ENCODE results near the gene PIP4K2A. TPM values are rescaled to one million over a fixed set of nuclear protein-coding genes. Genes with fewer than 3 reads are reported as not detected.

The PIP4K2A gene
- total and polyA plus RNA-seq, 2 experiments from 2014 or later, result 39.9 to 40.1 TPM

GRCh38 chr10:22662733-22663330, 51.5 kb downstream of the PIP4K2A start:
- Mint-ChIP-seq H3K9me3 (no peaks in the 10 kb centered on the region), H3K36me3 (ENCODE audit: low read depth) (no peaks in the 10 kb centered on the region), H3K4me1 (peaks cover 51% of the 10 kb centered on the region), H3K27me3 (ENCODE audit: insufficient read depth, low read depth, poor library complexity) (peaks cover 4% of the 10 kb centered on the region), H3K4me3 (no peak overlapping the region), H3K27ac (no peak overlapping the region)
- no peak for TF ChIP-seq EZH2phosphoT487 (IDR thresholded peaks at IDR 0.05; ENCODE audit: unreplicated experiment)
- TF ChIP-seq JUNB (IDR thresholded peaks at IDR 0.05; ENCODE audit: unreplicated experiment), result no peak
- no peak for TF ChIP-seq STAT1 (IDR thresholded peaks at IDR 0.05; ENCODE audit: unreplicated experiment)
- Histone ChIP-seq H4K20me1 (replicated peaks; ENCODE audit: insufficient read depth) (peaks cover 3% of the 10 kb centered on the region; the same call in 1 of the 2 replicates), H3K36me3 (ENCODE audit: insufficient read depth) (no peaks in the 10 kb centered on the region), H3K4me1 (ENCODE audit: insufficient read depth) (peaks cover 49% of the 10 kb centered on the region), H3K4me3 (no peak overlapping the region), H3K79me2 (replicated peaks; ENCODE audit: insufficient read depth) (peaks cover 98% of the 10 kb centered on the region), H2AFZ (no peak overlapping the region), H3F3A (replicated peaks; ENCODE audit: low read depth) (no peaks in the 10 kb centered on the region), H3K9me2 (ENCODE audit: insufficient read depth) (no peaks in the 10 kb centered on the region), H3K27me3 (ENCODE audit: insufficient read depth) (no peaks in the 10 kb centered on the region), H3K4me2 (no peak overlapping the region), H3K27ac (ENCODE audit: low read depth) (0 out of 2 replicates have a peak overlapping the region, but pooled peaks have one; percentile 23)
- peak; percentile 38; the same call in 1 of the 3 replicates for ATAC-seq
- no peak for DNase-seq (ENCODE audit: low spot score)

- H3K4me3 Mint-ChIP-seq, result no peak overlapping the region; the same call in 2 of the 3 replicates
- H3K27me3 Mint-ChIP-seq (ENCODE audit: insufficient read depth, low read depth, poor library complexity), result peaks cover 4% of the 10 kb centered on the region
- H3K27ac Mint-ChIP-seq, result peak overlapping the region; percentile 88
- no peak for TF ChIP-seq JUNB (IDR thresholded peaks at IDR 0.05; ENCODE audit: unreplicated experiment)
- TF ChIP-seq STAT1 (IDR thresholded peaks at IDR 0.05; ENCODE audit: unreplicated experiment), result no peak
- TF ChIP-seq REST (IDR thresholded peaks at IDR 0.05; ENCODE audit: unreplicated experiment), result no peak
- no peak for TF ChIP-seq POLR2AphosphoS5 (IDR thresholded peaks at IDR 0.05; ENCODE audit: low read depth)
- no peak for TF ChIP-seq ZNF114 (CRISPR knock-in tag; IDR thresholded peaks at IDR 0.05)
- TF ChIP-seq CREB1 (CRISPR knock-in tag; IDR thresholded peaks at IDR 0.05; ENCODE audit: low read depth), result no peak
- no peak for TF ChIP-seq EZH2phosphoT487 (IDR thresholded peaks at IDR 0.05; ENCODE audit: unreplicated experiment)
- TF ChIP-seq ETS1 (IDR thresholded peaks at IDR 0.05), result no peak
- TF ChIP-seq ZNF331 (CRISPR knock-in tag; IDR thresholded peaks at IDR 0.05; ENCODE audit: low read depth), result no peak
- no peak for TF ChIP-seq NANOG (IDR thresholded peaks at IDR 0.05; ENCODE audit: borderline replicate concordance)
- TF ChIP-seq ZNF462 (CRISPR knock-in tag; IDR thresholded peaks at IDR 0.05), result no peak
These were observed 54.5 kb downstream of the PIP4K2A start for GRCh38 chr10:22659866-22660265.

More at GRCh38 chr10:22659866-22660265, 54.5 kb downstream of the PIP4K2A start:
- Histone ChIP-seq H3K27me3 (ENCODE audit: insufficient read depth) (no peaks in the 10 kb centered on the region), H3F3A (replicated peaks; ENCODE audit: low read depth) (no peaks in the 10 kb centered on the region), H4K20me1 (replicated peaks; ENCODE audit: insufficient read depth) (peaks cover 3% of the 10 kb centered on the region; the same call in 1 of the 2 replicates), H2AFZ (no peak overlapping the region), H3K4me1 (ENCODE audit: insufficient read depth) (peaks cover 38% of the 10 kb centered on the region), H3K27ac (ENCODE audit: low read depth) (no peak overlapping the region), H3K4me2 (no peak overlapping the region), H3K79me2 (replicated peaks; ENCODE audit: insufficient read depth) (peaks cover 95% of the 10 kb centered on the region), H3K4me3 (no peak overlapping the region), H3K36me3 (ENCODE audit: insufficient read depth) (no peaks in the 10 kb centered on the region), H3K9me2 (ENCODE audit: insufficient read depth) (no peaks in the 10 kb centered on the region)
- Mint-ChIP-seq H3K36me3 (ENCODE audit: low read depth) (no peaks in the 10 kb centered on the region), H3K9me3 (no peaks in the 10 kb centered on the region), H3K4me1 (peaks cover 60% of the 10 kb centered on the region)
- ATAC-seq, result no peak; the same call in 2 of the 3 replicates
- no peak for DNase-seq (ENCODE audit: low spot score)
